H1 (cell line): ENCODE data around the gene TMLHE. TPM values are rescaled to one million over a fixed set of nuclear protein-coding genes. Genes with fewer than 3 reads are reported as not detected.

Experiments used
- ASH2L ChIP-seq: fragments of 200-600, 300-600 bp; sonication (generic); IDR thresholded peaks from one replicate; pipeline ENCODE4 v1.7.1; 2017; ENCODE audit warnings: low read length
- ATF2 ChIP-seq: IDR thresholded peaks from 2 replicates; pipeline ENCODE4 v1.6.1; 2012; ENCODE audit warnings: low read length, inconsistent platforms
- CEBPB ChIP-seq: IDR thresholded peaks from 2 replicates; pipeline ENCODE4 v1.6.1; 2012; ENCODE audit warnings: low read depth, low read length
- CREB1 ChIP-seq: IDR thresholded peaks from 2 replicates; pipeline ENCODE4 v1.6.1; 2012; ENCODE audit warnings: inconsistent platforms
- EGR1 ChIP-seq: IDR thresholded peaks from 2 replicates; pipeline ENCODE4 v1.6.1; 2011; ENCODE audit warnings: low read depth, low read length, borderline replicate concordance
- KDM4A ChIP-seq: IDR thresholded peaks from one replicate; pipeline ENCODE4 v1.7.1; 2012; ENCODE audit warnings: low read depth, mild to moderate bottlenecking, moderate library complexity, low read length, inconsistent platforms; ENCODE audit not compliant: severe bottlenecking
- PHF8 ChIP-seq: fragments of 200-600 bp; sonication (generic); conservative IDR thresholded peaks from 2 replicates; pipeline ENCODE4 v1.7.1; 2012; ENCODE audit warnings: low read depth, mild to moderate bottlenecking, inconsistent platforms, low read length, moderate library complexity
- POLR2A ChIP-seq, 2 experiments: IDR thresholded peaks; 1 replicate in 1 of 2; 2 replicates in 1 of 2; pipeline ENCODE4 v1.6.1; 2011; ENCODE audit warnings: low read depth in 2 of 2, low read length in 2 of 2, mild to moderate bottlenecking in 2 of 2; ENCODE audit errors: control extremely low read depth in 1 of 2
- POLR2AphosphoS5 ChIP-seq: IDR thresholded peaks from 2 replicates; pipeline ENCODE4 v1.6.1; 2011; ENCODE audit warnings: low read depth, low read length
- RFX5 ChIP-seq: IDR thresholded peaks from 2 replicates; pipeline ENCODE4 v1.6.1; 2011; ENCODE audit warnings: low read depth, low read length, improper control_type of control experiment, borderline replicate concordance
- SIN3A ChIP-seq, 2 experiments: IDR thresholded peaks in 1 of 2; conservative IDR thresholded peaks in 1 of 2; 2 replicates each; pipeline ENCODE4 v1.6.1; 2011 to 2012; ENCODE audit warnings: low read length in 2 of 2, improper control_type of control experiment in 1 of 2, low read depth in 1 of 2, mild to moderate bottlenecking in 1 of 2
- TAF1 ChIP-seq: IDR thresholded peaks from 2 replicates; pipeline ENCODE4 v1.6.1; 2011; ENCODE audit warnings: mild to moderate bottlenecking, low read depth, low read length
- polyA plus RNA-seq, 7 experiments: library from polyadenylated mRNA; depleted of rRNA in 3 of 7; stranded (reverse) in 5 of 7; unstranded in 2 of 7; fragments of >200 nt in 5 of 7; fragments of 200-250 nt in 2 of 7; gene quantifications; 1 replicate in 5 of 7; 2 replicates in 1 of 7; 4 replicates in 1 of 7; pipeline versions ENCODE4 v1.2.1 to v1.2.3, GENCODE V29; 2011 to 2013; ENCODE audit warnings: missing spikeins in 2 of 7, mixed read lengths in 2 of 7
- total RNA-seq: library from RNA; stranded (reverse); fragmentation: NEBNext Ultra II Directional; extraction: Animal tissue kit (Norgen Biotek cat#: 25700); gene quantifications from 2 replicates; pipeline ENCODE4 v1.2.1, GENCODE V29; 2021

The TMLHE gene
- total and polyA plus RNA-seq, 2 of the 8 experiments (the other 6 are each of a cell fraction or from before 2014, with no cell fraction given), result 9.1 to 10.3 TPM

DNA sequence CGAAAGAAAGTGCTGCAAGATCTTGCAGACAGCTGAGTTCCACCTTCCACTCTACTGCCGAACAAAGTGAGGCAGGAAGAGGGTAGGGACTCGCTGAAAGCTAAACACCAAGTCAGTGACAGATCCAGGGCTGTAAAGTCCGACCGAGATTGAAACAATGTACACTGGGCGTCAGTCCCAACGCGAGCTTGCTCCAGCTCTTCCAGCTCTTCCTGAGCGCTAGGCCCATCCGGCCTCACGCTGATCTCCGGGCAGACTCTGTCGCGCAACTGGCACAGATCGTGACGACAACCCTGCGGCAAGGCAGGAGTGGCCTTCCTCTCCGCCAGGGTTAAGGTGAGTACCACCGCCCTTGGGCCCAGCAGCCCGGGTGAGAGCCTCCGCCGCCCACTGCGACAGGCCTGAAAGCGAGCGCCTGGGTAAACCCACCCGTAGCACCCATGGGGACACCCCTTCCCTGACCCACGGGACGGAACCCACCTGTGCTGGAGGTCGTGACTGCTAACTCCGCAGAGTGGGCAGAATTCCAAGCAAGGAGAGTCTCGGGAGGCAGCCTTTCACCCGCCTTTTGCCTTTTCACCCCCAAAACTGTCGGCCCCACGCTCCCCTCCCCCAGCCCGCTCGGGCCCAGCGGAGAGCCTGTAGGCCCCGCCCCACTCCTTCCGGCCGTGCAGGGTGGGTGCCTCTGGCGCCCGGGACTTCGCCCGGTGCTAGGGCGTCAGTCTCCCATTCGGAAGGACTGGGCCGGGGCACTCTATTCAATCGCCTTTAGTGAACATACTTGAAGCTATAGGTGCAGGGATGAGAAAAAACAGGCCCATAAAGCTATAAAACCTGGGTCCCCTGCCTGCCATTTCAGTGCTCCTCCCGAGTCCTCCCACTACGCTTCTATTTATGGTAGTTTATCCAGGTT is at the start of gene TMLHE, which contains the start of gene SPRY3 (continued):
- peak; percentile 73 for TF ChIP-seq ASH2L
- TF ChIP-seq EGR1, result no peak
- peak; percentile 38 for TF ChIP-seq POLR2AphosphoS5
- peak; percentile 57 for TF ChIP-seq KDM4A
- no peak for TF ChIP-seq CEBPB
- no peak for TF ChIP-seq SIN3A (conservative IDR thresholded peaks at IDR 0.05 in 1 of 2, IDR thresholded peaks at IDR 0.05 in 1 of 2; ENCODE audit: low read depth in 1 of 2, low read length in 2 of 2)
- TF ChIP-seq POLR2A (IDR thresholded peaks at IDR 0.05; ENCODE audit: control extremely low read depth in 1 of 2, low read depth in 2 of 2, low read length in 2 of 2), result peak in 1 of 2 experiments; percentile 53; a peak in 2 of 3 replicates
- peak; percentile 47 for TF ChIP-seq TAF1
- no peak for TF ChIP-seq RFX5
- TF ChIP-seq PHF8, result peak; percentile 52; the same call in 1 of the 2 replicates
- peak; percentile 65 for TF ChIP-seq CREB1
- no peak for TF ChIP-seq ATF2
